ENCODE results near the gene RPGRIP1L. TPM values are rescaled to one million over a fixed set of nuclear protein-coding genes. Genes with fewer than 3 reads are reported as not detected.

The RPGRIP1L gene
- polyA plus RNA-seq, 1 donor, result 6.4 TPM

Other genes with a start within 250 kb of the RPGRIP1L start
- gene AKTIP, start 200.7 kb downstream of the RPGRIP1L start, polyA plus RNA-seq (ENCODE audit: insufficient read length), result 47.4 TPM
- gene FTO, start 297 bp upstream of the RPGRIP1L start, polyA plus RNA-seq (ENCODE audit: insufficient read length), result 55.1 TPM